Esophagus muscularis mucosa (tissue), 4 donors: ENCODE data around the gene NCMAP. TPM values are rescaled to one million over a fixed set of nuclear protein-coding genes. Genes with fewer than 3 reads are reported as not detected.

ENCODE experiments used
- DNase-seq: peaks from one replicate; pipeline ENCODE4 v3.0.0-alpha.2; 2017; ENCODE audit errors: extremely low spot score
- H3K27ac ChIP-seq, 4 donors: fragments of 200-600 bp; sonication (generic); replicated peaks in 1 of 4; 1 replicate in 3 of 4; 2 replicates in 1 of 4; pipeline ENCODE4 v1.5.1; 2016 to 2019; ENCODE audit warnings: mild to moderate bottlenecking in 1 of 4
- H3K27me3 ChIP-seq, 4 donors: fragments of 200-600 bp; sonication (generic); one replicate each; pipeline versions ENCODE4 v1.5.1 to v1.6.0; 2016 to 2019
- H3K36me3 ChIP-seq, 4 donors: fragments of 200-600 bp; sonication (generic); one replicate each; pipeline ENCODE4 v1.5.1; 2016 to 2019
- H3K4me1 ChIP-seq, 4 donors: fragments of 200-600 bp; sonication (generic); one replicate each; pipeline ENCODE4 v1.5.1; 2016 to 2019
- H3K4me3 ChIP-seq, 4 donors: fragments of 200-600 bp; sonication (generic); 1 replicate in 2 of 4; 2 replicates in 2 of 4; pipeline ENCODE4 v1.5.1; 2016 to 2019; ENCODE audit warnings: mild to moderate bottlenecking in 4 of 4, moderate library complexity in 1 of 4
- H3K9me3 ChIP-seq, 4 donors: fragments of 200-600 bp; sonication (generic); 1 replicate in 3 of 4; 2 replicates in 1 of 4; pipeline ENCODE4 v1.5.1; 2016 to 2019
- CTCF ChIP-seq, 3 experiments: fragments of 200-600 bp in 2 of 3; fragments of 450-650 bp in 1 of 3; sonication (generic) in 2 of 3; IDR thresholded peaks; one replicate each; pipeline ENCODE4 v1.5.1; 2017 to 2019; ENCODE audit warnings: antibody characterized with exemption in 3 of 3, mild to moderate bottlenecking in 2 of 3, moderate library complexity in 1 of 3
- EP300 ChIP-seq: sonication (generic); formaldehyde crosslinking; IDR thresholded peaks from one replicate; pipeline ENCODE4 v1.6.1; 2017; ENCODE audit warnings: antibody characterized with exemption
- POLR2A ChIP-seq: fragments of 450-650 bp; IDR thresholded peaks from one replicate; pipeline ENCODE4 v1.6.1; 2017; ENCODE audit warnings: antibody characterized with exemption, moderate library complexity, mild to moderate bottlenecking, low read depth
- POLR2AphosphoS5 ChIP-seq, 2 donors: sonication (generic); formaldehyde crosslinking; IDR thresholded peaks; one replicate each; pipeline ENCODE4 v1.6.1; 2017; ENCODE audit warnings: antibody characterized with exemption in 2 of 2
- WGBS: methylation state at CpG from one replicate; pipeline ENCODE4 v1.1.5; 2018; 5-methylcytosine and 5-hydroxymethylcytosine counted together
- intact Hi-C: fragments of 100-400 bp; cut with DNase I; formaldehyde crosslinking; loops from one replicate; pipeline ENCODE4 v1.15.1; 2023
- total RNA-seq, 4 donors: library from RNA; depleted of rRNA; stranded (reverse); fragments of >200 nt; gene quantifications; one replicate each; pipeline versions ENCODE4 v1.1.0 to v1.2.1, GENCODE V29; 2016

The NCMAP gene
- total RNA-seq, 4 donors from 2014 or later = 0.17 to 0.65 (median 0.34) TPM; not detected in 1

- WGBS = 78% methylated on average over 13 of the region's 13 CpGs
- no peak overlapping the region for H3K4me3 ChIP-seq
- no peaks in the 10 kb centered on the region for H3K9me3 ChIP-seq
- H3K27me3 ChIP-seq = peaks cover 0 to 48% (median 13%) of the 10 kb centered on the region in 4 donors
- H3K36me3 ChIP-seq = no peaks in the 10 kb centered on the region
- TF ChIP-seq EP300 = no peak
- no peak for TF ChIP-seq POLR2A
- TF ChIP-seq POLR2AphosphoS5 (IDR thresholded peaks at IDR 0.05) = no peak
- TF ChIP-seq CTCF (IDR thresholded peaks at IDR 0.05) = no peak
- peaks cover 3 to 14% (median 9%) of the 10 kb centered on the region in 4 donors for H3K4me1 ChIP-seq
- no peak overlapping the region for H3K27ac ChIP-seq
- intact Hi-C loops = no loop called here
- DNase-seq = no peak
These were observed 4.5 kb upstream of the NCMAP start for GRCh38 chr1:24551290-24551959.

- DNase-seq = no peak
- TF ChIP-seq CTCF (IDR thresholded peaks at IDR 0.05) (no peak), POLR2A (no peak), EP300 (no peak), POLR2AphosphoS5 (IDR thresholded peaks at IDR 0.05) (no peak)
- H3K9me3 ChIP-seq = no peaks in the 10 kb centered on the region
- intact Hi-C loops = no loop called here
- no peaks in the 10 kb centered on the region for H3K36me3 ChIP-seq
- H3K4me3 ChIP-seq = no peak overlapping the region
- H3K27ac ChIP-seq = no peak overlapping the region
- H3K4me1 ChIP-seq = peaks cover 3 to 14% (median 9%) of the 10 kb centered on the region in 4 donors
- WGBS = 66% methylated on average over 10 of the region's 10 CpGs
- H3K27me3 ChIP-seq = peaks cover 0 to 54% (median 17%) of the 10 kb centered on the region in 4 donors
These were observed 3.8 kb upstream of the NCMAP start for GRCh38 chr1:24551960-24552571.

- Histone ChIP-seq H3K27me3 (peaks cover 0 to 66% (median 20%) of the 10 kb centered on the region in 4 donors), H3K4me1 (peaks cover 3 to 16% (median 12%) of the 10 kb centered on the region in 4 donors), H3K4me3 (no peak overlapping the region), H3K27ac (no peak overlapping the region), H3K36me3 (no peaks in the 10 kb centered on the region), H3K9me3 (no peaks in the 10 kb centered on the region)
- 93% methylated on average over 3 of the region's 3 CpGs for WGBS
- intact Hi-C loops = no loop called here
- DNase-seq = no peak
- no peak for TF ChIP-seq POLR2A
- TF ChIP-seq POLR2AphosphoS5 (IDR thresholded peaks at IDR 0.05) = no peak
- TF ChIP-seq CTCF (IDR thresholded peaks at IDR 0.05) = no peak
- no peak for TF ChIP-seq EP300
These were observed 2.0 kb upstream of the NCMAP start for GRCh38 chr1:24553931-24554330.

GRCh38 chr1:24554714-24555113, 1.2 kb upstream of the NCMAP start:
- WGBS = 95% methylated on average over 4 of the region's 4 CpGs
- Histone ChIP-seq H3K27me3 (peaks cover 0 to 68% (median 22%) of the 10 kb centered on the region in 4 donors), H3K36me3 (no peaks in the 10 kb centered on the region), H3K4me3 (no peak overlapping the region), H3K9me3 (no peaks in the 10 kb centered on the region), H3K4me1 (peaks cover 3 to 22% (median 18%) of the 10 kb centered on the region in 4 donors), H3K27ac (no peak overlapping the region)
- TF ChIP-seq POLR2A (no peak), CTCF (IDR thresholded peaks at IDR 0.05) (no peak), EP300 (no peak), POLR2AphosphoS5 (IDR thresholded peaks at IDR 0.05) (no peak)
- no peak for DNase-seq
- intact Hi-C loops = no loop called here
